GM19452 (cell line): ENCODE results near the gene NEO1.

Experiments
- ATAC-seq: cut with Tn5 transposase; IDR thresholded peaks from one replicate; pipeline ENCODE4 v1.9.1; 2021; ENCODE audit not compliant: unreplicated experiment

Gene NEO1

GRCh38 chr15:73030122-73030679 lies 22.1 kb upstream of the NEO1 start:
- ATAC-seq = no peak

GRCh38 chr15:73031648-73032047 lies 20.6 kb upstream of the NEO1 start:
- no peak for ATAC-seq

GRCh38 chr15:73033611-73034010 lies 18.7 kb upstream of the NEO1 start:
- ATAC-seq = no peak

- no peak for ATAC-seq
Measured at GRCh38 chr15:73034221-73034620, 18.0 kb upstream of the NEO1 start.

- ATAC-seq = no peak
Measured at GRCh38 chr15:73035221-73035620, 17.0 kb upstream of the NEO1 start.

- ATAC-seq = no peak
Measured at GRCh38 chr15:73038220-73038619, 14.0 kb upstream of the NEO1 start.

GRCh38 chr15:73046073-73046472 lies 6.2 kb upstream of the NEO1 start:
- ATAC-seq = no peak

GRCh38 chr15:73047882-73048281 lies 4.4 kb upstream of the NEO1 start:
- no peak for ATAC-seq

- no peak for ATAC-seq
Measured at GRCh38 chr15:73048624-73049295, 3.5 kb upstream of the NEO1 start.

- ATAC-seq = no peak
Measured at GRCh38 chr15:73049564-73050215, 2.6 kb upstream of the NEO1 start.

- ATAC-seq = no peak
Measured at GRCh38 chr15:73050561-73051295, 1.5 kb upstream of the NEO1 start.

- no peak for ATAC-seq
Measured at GRCh38 chr15:73051391-73051806, 864 bp upstream of the NEO1 start.

GRCh38 chr15:73052653-73053397 lies 562 bp downstream of the NEO1 start:
- peak; percentile 43 for ATAC-seq

- no peak for ATAC-seq
Measured at GRCh38 chr15:73053398-73053723, 1.1 kb downstream of the NEO1 start.

- ATAC-seq = no peak
Measured at GRCh38 chr15:73054417-73054953, 2.2 kb downstream of the NEO1 start.

- ATAC-seq = no peak
Measured at GRCh38 chr15:73056460-73056859, 4.2 kb downstream of the NEO1 start.

GRCh38 chr15:73058437-73058836 lies 6.2 kb downstream of the NEO1 start:
- no peak for ATAC-seq

GRCh38 chr15:73065114-73065513 lies 12.9 kb downstream of the NEO1 start:
- ATAC-seq = no peak

- ATAC-seq = no peak
Measured at GRCh38 chr15:73069109-73069508, 16.8 kb downstream of the NEO1 start.

GRCh38 chr15:73072894-73073293 lies 20.6 kb downstream of the NEO1 start:
- ATAC-seq = no peak

- ATAC-seq = no peak
Measured at GRCh38 chr15:73074241-73074640, 22.0 kb downstream of the NEO1 start.
